Tibial nerve (tissue), 4 donors: Measurements from ENCODE around the gene RPS19BP1. TPM values are rescaled to one million over a fixed set of nuclear protein-coding genes. Genes with fewer than 3 reads are reported as not detected.
A peak's percentile ranks its signal among the peaks of the same experiment; 100 is the strongest.

Experiments used
- DNase-seq, 2 donors: peaks; one replicate each; pipeline ENCODE4 v3.0.0-alpha.2; 2019; ENCODE audit warnings: low spot score in 2 of 2
- H3K27ac ChIP-seq, 4 donors: fragments of 200-600 bp; sonication (generic) in 3 of 4; one replicate each; pipeline ENCODE4 v1.5.1; 2017 to 2019; ENCODE audit warnings: mild to moderate bottlenecking in 1 of 4
- H3K27me3 ChIP-seq, 2 donors: fragments of 200-600 bp; sonication (generic) in 1 of 2; one replicate each; pipeline versions ENCODE4 v1.5.1 to v1.6.0; 2017 to 2019
- H3K36me3 ChIP-seq, 3 donors: fragments of 200-600 bp; sonication (generic); one replicate each; pipeline ENCODE4 v1.5.1; 2018 to 2019
- H3K4me1 ChIP-seq, 4 donors: fragments of 200-600 bp; sonication (generic) in 3 of 4; one replicate each; pipeline ENCODE4 v1.5.1; 2017 to 2019
- H3K4me3 ChIP-seq, 4 donors: fragments of 200-600 bp; sonication (generic) in 3 of 4; one replicate each; pipeline ENCODE4 v1.5.1; 2017 to 2019; ENCODE audit warnings: mild to moderate bottlenecking in 1 of 4, moderate library complexity in 1 of 4
- H3K9me3 ChIP-seq, 4 donors: fragments of 200-600 bp; sonication (generic) in 3 of 4; one replicate each; pipeline ENCODE4 v1.5.1; 2017 to 2019
- CTCF ChIP-seq, 5 experiments: fragments of 200-600 bp in 3 of 5; fragments of 450-650 bp in 2 of 5; sonication (generic) in 3 of 5; IDR thresholded peaks; one replicate each; pipeline ENCODE4 v1.5.1; 2016 to 2019; ENCODE audit warnings: antibody characterized with exemption in 5 of 5, mild to moderate bottlenecking in 3 of 5, moderate library complexity in 2 of 5
- EP300 ChIP-seq, 2 donors: sonication (generic); formaldehyde crosslinking; IDR thresholded peaks; one replicate each; pipeline ENCODE4 v1.6.1; 2017; ENCODE audit warnings: antibody characterized with exemption in 2 of 2, mild to moderate bottlenecking in 1 of 2
- POLR2A ChIP-seq, 2 donors: fragments of 450-650 bp; IDR thresholded peaks; one replicate each; pipeline ENCODE4 v1.6.1; 2017; ENCODE audit warnings: antibody characterized with exemption in 2 of 2, mild to moderate bottlenecking in 2 of 2, moderate library complexity in 2 of 2
- whole genome bisulfite sequencing, 2 donors: methylation state at CpG; one replicate each; pipeline ENCODE4 v1.1.5; 2018; 5-methylcytosine and 5-hydroxymethylcytosine counted together
- total RNA-seq, 4 donors: library from RNA; depleted of rRNA; stranded (reverse); fragments of >200 nt; gene quantifications; one replicate each; pipeline ENCODE4 v1.1.0, GENCODE V29; 2016

RPS19BP1 gene
- total RNA-seq, 4 donors from 2014 or later = 178 to 206 (median 197) TPM

GRCh38 chr22:39528080-39528661 is 4.4 kb downstream of the RPS19BP1 start:
- peak overlapping the region in 3 of 4 donors; percentile 39 to 80 (median 69) for H3K27ac ChIP-seq
- DNase-seq = no peak
- TF ChIP-seq POLR2A (IDR thresholded peaks at IDR 0.05) (no peak), CTCF (IDR thresholded peaks at IDR 0.05) (no peak), EP300 (IDR thresholded peaks at IDR 0.05) (no peak)
- peaks cover 0 to 89% (median 69%) of the 10 kb centered on the region in 4 donors for H3K4me1 ChIP-seq
- H3K9me3 ChIP-seq = no peaks in the 10 kb centered on the region
- no peaks in the 10 kb centered on the region for H3K27me3 ChIP-seq
- H3K4me3 ChIP-seq = peak overlapping the region in 1 of 4 donors; percentile 19
- 58% methylated on average over 11 to 12 of the region's 12 CpGs for WGBS, 2 donors
- H3K36me3 ChIP-seq = peaks cover 0 to 47% (median 0%) of the 10 kb centered on the region in 3 donors

GRCh38 chr22:39527481-39527961 is 5.0 kb downstream of the RPS19BP1 start:
- peaks cover 0 to 93% (median 76%) of the 10 kb centered on the region in 4 donors for H3K4me1 ChIP-seq
- no peak for DNase-seq
- TF ChIP-seq EP300 (IDR thresholded peaks at IDR 0.05) (no peak), POLR2A (IDR thresholded peaks at IDR 0.05) (no peak), CTCF (IDR thresholded peaks at IDR 0.05) (no peak)
- WGBS, 2 donors = 46 to 53% methylated on average over 4 to 6 of the region's 6 CpGs
- no peak overlapping the region for H3K4me3 ChIP-seq
- peak overlapping the region in 3 of 4 donors; percentile 39 to 80 (median 69) for H3K27ac ChIP-seq
- H3K36me3 ChIP-seq = peaks cover 0 to 53% (median 0%) of the 10 kb centered on the region in 3 donors
- no peaks in the 10 kb centered on the region for H3K27me3 ChIP-seq
- H3K9me3 ChIP-seq = no peaks in the 10 kb centered on the region

GRCh38 chr22:39526736-39527171 is 5.8 kb downstream of the RPS19BP1 start:
- no peak for DNase-seq
- Histone ChIP-seq H3K27me3 (no peaks in the 10 kb centered on the region), H3K27ac (peak overlapping the region in 3 of 4 donors; percentile 19 to 80 (median 69)), H3K4me1 (peaks cover 0 to 98% (median 81%) of the 10 kb centered on the region in 4 donors), H3K4me3 (no peak overlapping the region), H3K9me3 (no peaks in the 10 kb centered on the region), H3K36me3 (peaks cover 0 to 61% (median 7%) of the 10 kb centered on the region in 3 donors)
- WGBS, 2 donors = 56 to 63% methylated on average over 4 of the region's 4 CpGs
- TF ChIP-seq CTCF (IDR thresholded peaks at IDR 0.05) (no peak), EP300 (IDR thresholded peaks at IDR 0.05) (no peak), POLR2A (IDR thresholded peaks at IDR 0.05) (no peak)

GRCh38 chr22:39525658-39525975 is 6.9 kb downstream of the RPS19BP1 start:
- Histone ChIP-seq H3K4me1 (peaks cover 0 to 91% (median 75%) of the 10 kb centered on the region in 4 donors), H3K9me3 (no peaks in the 10 kb centered on the region), H3K27me3 (no peaks in the 10 kb centered on the region), H3K27ac (peak overlapping the region in 2 of 4 donors; percentile 42 to 98), H3K4me3 (no peak overlapping the region), H3K36me3 (peaks cover 0 to 70% (median 13%) of the 10 kb centered on the region in 3 donors)
- TF ChIP-seq POLR2A (IDR thresholded peaks at IDR 0.05) (no peak), EP300 (IDR thresholded peaks at IDR 0.05) (no peak), CTCF (IDR thresholded peaks at IDR 0.05) (no peak)
- no peak for DNase-seq
- WGBS, 2 donors = 68 to 76% methylated on average over 4 of the region's 4 CpGs
